ENCODE measurements around the gene ZNF280C. TPM values are rescaled to one million over a fixed set of nuclear protein-coding genes. Genes with fewer than 3 reads are reported as not detected.
"Not testable (repeated sequence)": the region's sequence is repeated elsewhere in the genome, so short reads cannot be mapped to it uniquely, and the experiment has no call there.

The ZNF280C gene
- total RNA-seq, 2 donors from 2014 or later: 2.1 to 2.4 TPM

DNA sequence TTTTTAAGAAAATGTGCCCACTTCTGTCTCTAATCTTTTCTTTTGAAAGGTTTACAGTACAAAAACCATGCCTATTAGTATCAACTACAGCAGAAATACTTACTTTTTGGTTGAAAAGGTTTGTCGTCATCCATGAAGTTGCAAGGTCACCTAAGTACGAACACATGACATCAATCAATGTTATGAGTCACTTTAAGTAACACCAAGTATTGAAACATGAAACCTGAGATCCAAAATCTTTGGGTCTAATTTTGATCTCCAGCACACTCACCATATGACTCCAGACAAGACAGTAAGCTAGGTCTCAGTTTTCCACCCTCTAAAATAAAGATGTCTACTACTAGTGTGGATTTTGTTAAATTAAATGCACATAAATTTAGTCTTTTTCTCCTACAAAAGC lies 8.4 kb downstream of the ZNF280C start:
- no peaks in the 10 kb centered on the region for H3K4me1 ChIP-seq
- H3K9me3 ChIP-seq: no peaks in the 10 kb centered on the region
- intact Hi-C loops (cut with DNase I): no loop called here
- H3K27ac ChIP-seq: no peak overlapping the region
- H3K4me3 ChIP-seq: no peak overlapping the region
- no peak for DNase-seq
- no peaks in the 10 kb centered on the region for H3K27me3 ChIP-seq
- H3K9ac ChIP-seq (ENCODE audit: low read depth in 2 of 2, low read length in 2 of 2): no peak overlapping the region
- no peaks in the 10 kb centered on the region for H3K36me3 ChIP-seq
- TF ChIP-seq, protein P1, sequence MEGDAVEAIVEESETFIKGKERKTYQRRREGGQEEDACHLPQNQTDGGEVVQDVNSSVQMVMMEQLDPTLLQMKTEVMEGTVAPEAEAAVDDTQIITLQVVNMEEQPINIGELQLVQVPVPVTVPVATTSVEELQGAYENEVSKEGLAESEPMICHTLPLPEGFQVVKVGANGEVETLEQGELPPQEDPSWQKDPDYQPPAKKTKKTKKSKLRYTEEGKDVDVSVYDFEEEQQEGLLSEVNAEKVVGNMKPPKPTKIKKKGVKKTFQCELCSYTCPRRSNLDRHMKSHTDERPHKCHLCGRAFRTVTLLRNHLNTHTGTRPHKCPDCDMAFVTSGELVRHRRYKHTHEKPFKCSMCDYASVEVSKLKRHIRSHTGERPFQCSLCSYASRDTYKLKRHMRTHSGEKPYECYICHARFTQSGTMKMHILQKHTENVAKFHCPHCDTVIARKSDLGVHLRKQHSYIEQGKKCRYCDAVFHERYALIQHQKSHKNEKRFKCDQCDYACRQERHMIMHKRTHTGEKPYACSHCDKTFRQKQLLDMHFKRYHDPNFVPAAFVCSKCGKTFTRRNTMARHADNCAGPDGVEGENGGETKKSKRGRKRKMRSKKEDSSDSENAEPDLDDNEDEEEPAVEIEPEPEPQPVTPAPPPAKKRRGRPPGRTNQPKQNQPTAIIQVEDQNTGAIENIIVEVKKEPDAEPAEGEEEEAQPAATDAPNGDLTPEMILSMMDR (IDR thresholded peaks at IDR 0.05): no peak

- Histone ChIP-seq H3K36me3 (no peaks in the 10 kb centered on the region), H3K4me3 (no peak overlapping the region), H3K27ac (no peak overlapping the region), H3K4me1 (no peaks in the 10 kb centered on the region), H3K27me3 (no peaks in the 10 kb centered on the region), H3K9ac (ENCODE audit: low read depth in 2 of 2, low read length in 2 of 2) (no peak overlapping the region), H3K9me3 (no peaks in the 10 kb centered on the region)
- intact Hi-C loops (cut with DNase I): no loop called here
- DNase-seq: no peak
- TF ChIP-seq, protein P1 (IDR thresholded peaks at IDR 0.05): no peak
Measured at GRCh38 chrX:130253916-130254315, 14.8 kb downstream of the ZNF280C start.

- Histone ChIP-seq H3K9ac (ENCODE audit: low read depth in 2 of 2, low read length in 2 of 2) (no peak overlapping the region), H3K4me3 (no peak overlapping the region), H3K4me1 (no peaks in the 10 kb centered on the region), H3K27ac (no peak overlapping the region), H3K27me3 (no peaks in the 10 kb centered on the region), H3K9me3 (no peaks in the 10 kb centered on the region), H3K36me3 (no peaks in the 10 kb centered on the region)
- TF ChIP-seq, protein P1 (IDR thresholded peaks at IDR 0.05): no peak
- DNase-seq: no peak
- intact Hi-C loops (cut with DNase I): no loop called here
Measured at GRCh38 chrX:130251671-130252070, 17.0 kb downstream of the ZNF280C start.

DNA sequence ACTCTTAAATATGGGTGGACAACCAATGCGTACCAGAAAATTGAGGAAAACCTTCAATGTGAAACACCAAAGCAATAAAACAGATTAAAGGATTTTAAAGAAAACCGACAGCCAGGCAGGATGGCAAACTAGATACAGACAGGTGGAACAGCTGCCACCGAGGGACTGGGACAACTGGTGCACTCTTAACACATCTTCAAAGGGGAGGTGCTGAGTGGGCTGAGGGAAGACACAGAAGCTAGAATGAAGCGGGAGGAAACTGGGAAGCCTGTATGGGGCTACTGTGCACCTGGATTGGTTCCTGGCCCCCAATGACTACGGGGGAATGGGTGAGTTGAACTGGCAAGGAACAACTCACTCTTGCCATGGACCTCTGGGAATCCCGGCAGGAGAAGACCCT lies 20.7 kb downstream of the ZNF280C start:
- no peak overlapping the region for H3K27ac ChIP-seq
- no peaks in the 10 kb centered on the region for H3K9me3 ChIP-seq
- TF ChIP-seq, protein P1 (IDR thresholded peaks at IDR 0.05): no peak
- no peaks in the 10 kb centered on the region for H3K4me1 ChIP-seq
- no peaks in the 10 kb centered on the region for H3K36me3 ChIP-seq
- no peaks in the 10 kb centered on the region for H3K27me3 ChIP-seq
- intact Hi-C loops (cut with DNase I): no loop called here
- no peak overlapping the region for H3K9ac ChIP-seq (ENCODE audit: low read depth in 2 of 2, low read length in 2 of 2)
- DNase-seq: no peak
- H3K4me3 ChIP-seq: no peak overlapping the region

- Histone ChIP-seq H3K9ac (ENCODE audit: low read depth in 2 of 2, low read length in 2 of 2) (no peak overlapping the region), H3K27me3 (no peaks in the 10 kb centered on the region), H3K9me3 (no peaks in the 10 kb centered on the region), H3K27ac (no peak overlapping the region), H3K4me3 (no peak overlapping the region), H3K36me3 (no peaks in the 10 kb centered on the region), H3K4me1 (no peaks in the 10 kb centered on the region)
- TF ChIP-seq, protein P1 (IDR thresholded peaks at IDR 0.05): no peak
- DNase-seq: no peak
- intact Hi-C loops (cut with DNase I): no loop called here
Measured at GRCh38 chrX:130246084-130246483, 22.6 kb downstream of the ZNF280C start.

DNA sequence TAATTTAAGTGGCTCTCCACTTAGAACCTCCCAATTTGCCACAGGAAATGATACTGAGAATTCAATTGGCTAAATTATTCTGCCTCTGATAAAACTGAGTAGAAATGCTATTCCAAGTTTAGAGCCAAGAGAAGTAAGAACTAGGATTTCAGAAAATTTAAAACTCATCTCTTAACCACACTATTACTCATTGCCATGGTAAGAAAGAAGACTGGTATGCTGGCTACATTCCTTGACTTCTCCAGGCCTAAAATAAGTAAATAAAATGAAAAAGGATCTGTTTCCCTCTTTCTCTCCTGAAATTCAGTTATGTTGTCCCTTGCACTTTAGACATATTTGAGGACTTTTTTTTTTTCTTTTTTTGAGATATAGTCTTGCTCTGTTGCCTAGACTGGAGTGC lies 23.3 kb downstream of the ZNF280C start:
- no peak for DNase-seq
- H3K9ac ChIP-seq (ENCODE audit: low read depth in 2 of 2, low read length in 2 of 2): no peak overlapping the region
- intact Hi-C loops (cut with DNase I): no loop called here
- H3K4me1 ChIP-seq: no peaks in the 10 kb centered on the region
- H3K27ac ChIP-seq: no peak overlapping the region
- no peaks in the 10 kb centered on the region for H3K36me3 ChIP-seq
- H3K9me3 ChIP-seq: no peaks in the 10 kb centered on the region
- no peak overlapping the region for H3K4me3 ChIP-seq
- H3K27me3 ChIP-seq: no peaks in the 10 kb centered on the region
- TF ChIP-seq, protein P1 (IDR thresholded peaks at IDR 0.05): no peak

- H3K4me3 ChIP-seq: not testable (repeated sequence)
Measured at GRCh38 chrX:130231184-130231583, 37.5 kb downstream of the ZNF280C start.

More at GRCh38 chrX:130231184-130231583, 37.5 kb downstream of the ZNF280C start:
- H3K4me1 ChIP-seq; DNase-seq; H3K36me3 ChIP-seq; H3K9ac ChIP-seq (ENCODE audit: low read depth in 2 of 2, low read length in 2 of 2); H3K27me3 ChIP-seq; H3K27ac ChIP-seq; intact Hi-C loops (cut with DNase I); H3K9me3 ChIP-seq: not testable (repeated sequence)
